ENCODE results near the gene NELL1. TPM values are rescaled to one million over a fixed set of nuclear protein-coding genes. Genes with fewer than 3 reads are reported as not detected.

NELL1 gene
- total RNA-seq, 3 donors from 2014 or later (not counting 1 experiment from before 2014, with no cell fraction given): not detected

GRCh38 chr11:20964985-20965384, 295.6 kb downstream of the NELL1 start:
- TF ChIP-seq CTCF (IDR thresholded peaks at IDR 0.05): no peak
- intact Hi-C loops (cut with micrococcal nuclease): no loop called here
- 94% methylated on average over 3 of the region's 3 CpGs for WGBS (ENCODE audit: insufficient coverage)

GRCh38 chr11:20966489-20966888, 297.1 kb downstream of the NELL1 start:
- Histone ChIP-seq H3K27me3 (ENCODE audit: control insufficient read depth, insufficient read depth, low read length) (no peaks in the 10 kb centered on the region), H3K9me3 (ENCODE audit: control insufficient read depth, insufficient read depth, low read length) (no peaks in the 10 kb centered on the region), H3K36me3 (ENCODE audit: control insufficient read depth, insufficient read depth, low read length) (no peaks in the 10 kb centered on the region), H3K4me3 (ENCODE audit: low read length) (no peak overlapping the region), H3K27ac (ENCODE audit: low read length) (no peak overlapping the region), H3K4me1 (ENCODE audit: control insufficient read depth, insufficient read depth, low read length) (no peaks in the 10 kb centered on the region)
- intact Hi-C loops (cut with micrococcal nuclease): no loop called here
- WGBS (ENCODE audit: insufficient coverage): no CpG with 5 or more reads among the region's 3 CpGs
- Mint-ChIP-seq H3K4me1 (no peaks in the 10 kb centered on the region), H3K27ac (no peak overlapping the region), H3K27me3 (ENCODE audit: low read depth in 2 of 2) (no peaks in the 10 kb centered on the region), H3K9me3 (peaks cover 6 to 10% of the 10 kb centered on the region in 2 donors), H3K4me3 (no peak overlapping the region), H3K36me3 (no peaks in the 10 kb centered on the region)
- no peak for TF ChIP-seq CTCF (IDR thresholded peaks at IDR 0.05)
- no peak for DNase-seq
- no peak for ATAC-seq

More at GRCh38 chr11:20964985-20965384, 295.6 kb downstream of the NELL1 start:
- Mint-ChIP-seq H3K27ac (no peak overlapping the region), H3K36me3 (no peaks in the 10 kb centered on the region), H3K9me3 (peaks cover 3 to 7% of the 10 kb centered on the region in 2 donors), H3K4me3 (no peak overlapping the region), H3K4me1 (no peaks in the 10 kb centered on the region), H3K27me3 (ENCODE audit: low read depth in 2 of 2) (no peaks in the 10 kb centered on the region)
- Histone ChIP-seq H3K4me1 (ENCODE audit: control insufficient read depth, insufficient read depth, low read length) (no peaks in the 10 kb centered on the region), H3K4me3 (ENCODE audit: low read length) (no peak overlapping the region), H3K27ac (ENCODE audit: low read length) (no peak overlapping the region), H3K36me3 (ENCODE audit: control insufficient read depth, insufficient read depth, low read length) (no peaks in the 10 kb centered on the region), H3K27me3 (ENCODE audit: control insufficient read depth, insufficient read depth, low read length) (no peaks in the 10 kb centered on the region), H3K9me3 (ENCODE audit: control insufficient read depth, insufficient read depth, low read length) (no peaks in the 10 kb centered on the region)
- DNase-seq: no peak
- no peak for ATAC-seq

- Histone ChIP-seq H3K4me1 (ENCODE audit: control insufficient read depth, insufficient read depth, low read length) (no peaks in the 10 kb centered on the region), H3K27me3 (ENCODE audit: control insufficient read depth, insufficient read depth, low read length) (no peaks in the 10 kb centered on the region), H3K9me3 (ENCODE audit: control insufficient read depth, insufficient read depth, low read length) (no peaks in the 10 kb centered on the region), H3K36me3 (ENCODE audit: control insufficient read depth, insufficient read depth, low read length) (no peaks in the 10 kb centered on the region), H3K4me3 (ENCODE audit: low read length) (no peak overlapping the region), H3K27ac (ENCODE audit: low read length) (no peak overlapping the region)
- Mint-ChIP-seq H3K4me1 (no peaks in the 10 kb centered on the region), H3K36me3 (no peaks in the 10 kb centered on the region), H3K9me3 (peaks cover 10 to 12% of the 10 kb centered on the region in 2 donors), H3K27me3 (ENCODE audit: low read depth in 2 of 2) (no peaks in the 10 kb centered on the region), H3K27ac (no peak overlapping the region), H3K4me3 (no peak overlapping the region)
- intact Hi-C loops (cut with micrococcal nuclease): no loop called here
- ATAC-seq: no peak
- DNase-seq: no peak
- TF ChIP-seq CTCF (IDR thresholded peaks at IDR 0.05): no peak
- 68% methylated on average over 7 of the region's 7 CpGs for WGBS (ENCODE audit: insufficient coverage)
Observed at GRCh38 chr11:20973940-20974559, 304.7 kb downstream of the NELL1 start.

GRCh38 chr11:20980736-20981135, 311.4 kb downstream of the NELL1 start:
- Mint-ChIP-seq H3K27me3 (ENCODE audit: low read depth in 2 of 2) (no peaks in the 10 kb centered on the region), H3K4me3 (no peak overlapping the region), H3K36me3 (no peaks in the 10 kb centered on the region), H3K27ac (no peak overlapping the region), H3K4me1 (no peaks in the 10 kb centered on the region), H3K9me3 (peaks cover 11 to 13% of the 10 kb centered on the region in 2 donors)
- TF ChIP-seq CTCF (IDR thresholded peaks at IDR 0.05): no peak
- Histone ChIP-seq H3K36me3 (ENCODE audit: control insufficient read depth, insufficient read depth, low read length) (no peaks in the 10 kb centered on the region), H3K4me3 (ENCODE audit: low read length) (no peak overlapping the region), H3K9me3 (ENCODE audit: control insufficient read depth, insufficient read depth, low read length) (no peaks in the 10 kb centered on the region), H3K27me3 (ENCODE audit: control insufficient read depth, insufficient read depth, low read length) (no peaks in the 10 kb centered on the region), H3K4me1 (ENCODE audit: control insufficient read depth, insufficient read depth, low read length) (no peaks in the 10 kb centered on the region), H3K27ac (ENCODE audit: low read length) (no peak overlapping the region)
- no peak for ATAC-seq
- intact Hi-C loops (cut with micrococcal nuclease): no loop called here
- DNase-seq: no peak

Data from natural killer cell (primary cell).